NT2/D1 (cell line): ENCODE measurements around the gene TNFAIP8.
"Not testable (repeated sequence)": the region's sequence is repeated elsewhere in the genome, so short reads cannot be mapped to it uniquely, and the experiment has no call there.

Experiments used
- DNase-seq: peaks from one replicate; pipeline ENCODE4 v3.0.0-alpha.2; 2011; ENCODE audit warnings: low read depth, low spot score
- H3K27me3 ChIP-seq: 2 replicates; pipeline ENCODE4 v1.6.0; 2011; ENCODE audit warnings: mild to moderate bottlenecking; ENCODE audit not compliant: insufficient read length, insufficient read depth
- H3K36me3 ChIP-seq: 2 replicates; pipeline ENCODE4 v1.6.1; 2011; ENCODE audit warnings: mild to moderate bottlenecking, low read length, mixed read lengths; ENCODE audit not compliant: insufficient read depth, insufficient read length
- H3K4me1 ChIP-seq: 2 replicates; pipeline ENCODE4 v1.5.1; 2011; ENCODE audit not compliant: insufficient read depth, insufficient read length
- H3K4me3 ChIP-seq: 2 replicates; pipeline ENCODE4 v1.5.1; 2011; ENCODE audit warnings: low read depth; ENCODE audit not compliant: insufficient read length
- H3K9ac ChIP-seq: 2 replicates; pipeline ENCODE4 v1.6.0; 2011; ENCODE audit warnings: low read depth; ENCODE audit not compliant: insufficient read length
- H3K9me3 ChIP-seq: 2 replicates; pipeline ENCODE4 v1.5.1; 2011; ENCODE audit warnings: mild to moderate bottlenecking, low read length; ENCODE audit not compliant: insufficient read depth
- SUZ12 ChIP-seq: IDR thresholded peaks from 2 replicates; pipeline ENCODE4 v1.6.1; 2011; ENCODE audit not compliant: insufficient read length, insufficient read depth; ENCODE audit errors: extremely low read depth
- YY1 ChIP-seq: IDR thresholded peaks from 2 replicates; pipeline ENCODE4 v1.6.1; 2011; ENCODE audit not compliant: insufficient read length, insufficient read depth
- ZNF274 ChIP-seq: IDR thresholded peaks from 2 replicates; pipeline ENCODE4 v1.6.1; 2011; ENCODE audit warnings: mild to moderate bottlenecking, low read depth, low read length

The TNFAIP8 gene

DNA sequence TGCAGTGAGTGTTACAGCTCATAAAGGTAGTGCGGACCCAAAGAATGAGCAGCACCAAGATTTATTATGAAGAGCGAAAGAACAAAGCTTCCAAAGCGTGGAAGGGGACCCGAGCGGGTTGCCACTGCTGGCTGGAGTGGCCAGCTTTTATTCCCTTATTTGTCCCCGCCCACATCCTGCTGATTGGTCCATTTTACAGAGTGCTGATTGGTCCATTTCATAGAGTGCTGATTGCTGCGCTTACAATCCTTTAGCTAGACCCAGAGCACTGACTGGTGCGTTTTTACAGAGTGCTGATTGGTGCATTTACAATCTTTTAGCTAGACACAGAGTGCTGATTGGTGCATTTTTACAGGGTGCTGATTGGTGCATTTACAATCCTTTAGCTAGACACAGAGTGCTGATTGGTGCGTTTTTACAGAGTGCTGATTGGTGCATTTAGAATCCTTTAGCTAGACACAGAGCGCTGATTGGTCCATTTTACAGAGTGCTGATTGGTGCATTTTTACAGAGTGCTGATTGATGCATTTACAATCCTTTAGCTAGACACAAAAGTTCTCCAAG is 76.9 kb downstream of the TNFAIP8 start:
- not testable (repeated sequence) for H3K9me3 ChIP-seq, H3K9ac ChIP-seq, DNase-seq, H3K4me1 ChIP-seq, H3K36me3 ChIP-seq, H3K27me3 ChIP-seq, H3K4me3 ChIP-seq

DNA sequence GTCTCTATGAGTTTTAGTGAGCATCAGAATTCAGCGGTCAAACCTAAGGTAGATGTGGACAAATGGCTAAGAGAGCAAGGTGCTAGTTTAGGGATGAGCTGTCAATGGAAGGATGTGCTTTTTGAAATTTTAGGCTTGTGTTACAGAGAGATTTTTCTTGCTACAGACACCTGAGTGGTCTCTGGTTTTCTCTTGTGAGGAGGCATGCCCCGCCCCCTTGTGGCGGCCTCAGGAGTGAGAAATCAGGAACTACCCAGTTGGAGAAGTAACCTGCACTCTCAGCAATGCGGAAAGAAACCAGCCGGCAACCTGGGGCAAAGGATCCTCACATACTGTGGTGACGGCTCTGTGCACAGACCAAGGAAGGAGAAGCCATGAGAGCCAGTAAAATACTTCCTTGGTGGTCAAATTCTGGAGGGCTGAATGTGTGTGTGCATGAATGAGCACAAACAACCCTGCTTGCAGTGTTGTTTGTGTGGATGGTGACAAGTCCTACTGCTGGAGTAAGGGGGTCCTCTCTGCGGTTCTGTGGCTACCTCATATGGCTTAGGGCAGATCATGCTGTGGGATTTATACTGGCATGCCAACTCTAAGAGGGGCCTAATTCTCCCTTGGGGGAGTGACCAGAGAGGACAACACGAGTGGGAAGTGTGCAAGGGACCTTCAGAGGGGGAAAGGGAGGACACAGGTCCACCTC is 79.8 kb downstream of the TNFAIP8 start:
- no peak for DNase-seq
- H3K9me3 ChIP-seq: peaks cover 5% of the 10 kb centered on the region; the same call in 1 of the 2 replicates
- H3K36me3 ChIP-seq: no peaks in the 10 kb centered on the region
- no peaks in the 10 kb centered on the region for H3K4me1 ChIP-seq
- no peak overlapping the region for H3K9ac ChIP-seq
- TF ChIP-seq SUZ12 (no peak), ZNF274 (no peak), YY1 (no peak)
- no peaks in the 10 kb centered on the region for H3K27me3 ChIP-seq
- H3K4me3 ChIP-seq: no peak overlapping the region

DNA sequence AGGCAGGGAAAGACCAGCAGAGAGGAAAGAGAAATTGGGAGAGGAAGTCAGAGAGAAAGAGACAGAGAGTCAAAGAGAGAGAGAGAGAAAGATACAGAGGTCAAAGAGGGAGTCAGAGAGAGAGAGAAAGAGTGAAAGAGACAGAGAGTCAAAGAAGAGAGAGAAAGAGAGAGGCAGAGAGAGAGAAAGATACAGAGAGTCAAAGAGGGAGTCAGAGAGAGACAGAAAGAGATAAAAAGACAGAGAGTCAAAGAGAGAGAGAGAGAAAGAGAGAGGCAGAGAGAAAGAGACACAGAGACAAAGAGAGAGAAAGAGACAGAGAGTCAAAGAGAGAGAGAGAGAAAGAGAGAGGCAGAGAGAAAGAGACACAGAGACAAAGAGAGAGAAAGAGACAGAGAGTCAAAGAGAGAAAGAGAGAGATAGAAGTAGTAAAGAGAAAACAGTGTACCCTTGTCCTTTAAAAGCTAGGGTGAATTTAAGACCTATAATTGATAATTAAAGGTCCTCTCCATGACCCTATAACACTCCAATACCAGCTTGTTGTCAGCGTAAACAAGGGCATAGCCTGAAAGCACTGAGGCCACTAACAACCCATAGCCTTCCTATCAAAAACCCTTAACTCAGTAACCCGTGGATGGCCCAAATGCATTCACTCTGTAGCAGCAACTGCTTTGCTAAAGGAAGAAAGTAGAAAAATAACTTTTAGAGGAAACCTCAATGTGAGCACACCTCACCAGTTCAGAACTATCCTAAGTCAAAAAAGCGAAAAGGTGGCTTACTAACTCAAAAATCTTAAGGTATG is 82.2 kb downstream of the TNFAIP8 start:
- DNase-seq, H3K9me3 ChIP-seq, H3K27me3 ChIP-seq, H3K4me3 ChIP-seq, H3K9ac ChIP-seq, H3K36me3 ChIP-seq, H3K4me1 ChIP-seq: not testable (repeated sequence)

DNA sequence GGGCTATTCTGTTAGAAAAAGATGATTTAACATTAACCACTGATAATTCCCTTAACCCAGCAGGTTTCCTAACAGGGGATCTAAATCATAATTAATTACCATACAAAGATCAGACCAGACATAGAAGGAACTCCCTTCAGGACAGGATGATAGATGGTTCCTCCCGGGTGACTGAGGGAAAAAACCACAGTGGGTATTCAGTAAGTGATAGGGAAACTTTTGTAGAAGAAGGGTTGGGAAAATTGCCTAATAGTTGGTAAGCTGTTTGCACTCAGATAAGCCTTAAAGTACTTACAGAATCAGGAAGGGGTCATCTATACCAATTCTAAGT is 82.7 kb downstream of the TNFAIP8 start:
- not testable (repeated sequence) for H3K9ac ChIP-seq, H3K27me3 ChIP-seq, DNase-seq, H3K4me1 ChIP-seq, H3K9me3 ChIP-seq, H3K36me3 ChIP-seq, H3K4me3 ChIP-seq

DNA sequence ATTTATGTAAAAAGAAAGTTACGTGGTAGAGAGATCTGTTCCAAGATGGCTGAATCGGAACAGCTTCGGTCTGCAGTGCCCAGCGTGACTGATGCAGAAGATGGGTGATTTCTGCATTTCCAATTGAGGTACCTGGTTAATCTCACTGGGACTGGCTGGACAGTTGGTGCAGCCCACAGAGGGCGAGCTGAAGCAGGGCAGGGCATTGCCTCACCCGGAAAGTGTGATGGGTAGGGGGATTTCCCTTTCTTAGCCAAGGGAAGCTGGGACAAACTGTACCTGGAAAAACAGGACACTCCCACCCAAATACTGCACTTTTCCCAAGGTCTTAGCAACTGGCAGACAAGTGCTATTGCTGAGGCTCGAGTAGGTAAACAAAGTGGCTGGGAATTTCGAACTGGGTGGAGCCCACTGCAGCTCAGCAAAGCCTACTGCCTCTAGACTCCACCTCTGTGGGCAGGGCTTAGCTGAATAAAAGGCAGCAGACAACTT is 83.4 kb downstream of the TNFAIP8 start:
- Histone ChIP-seq H3K36me3 (no peaks in the 10 kb centered on the region), H3K4me1 (no peaks in the 10 kb centered on the region), H3K9me3 (peaks cover 5% of the 10 kb centered on the region; the same call in 1 of the 2 replicates), H3K9ac (no peak overlapping the region), H3K27me3 (no peaks in the 10 kb centered on the region), H3K4me3 (no peak overlapping the region)
- no peak for TF ChIP-seq YY1
- TF ChIP-seq ZNF274: no peak
- TF ChIP-seq SUZ12: no peak
- no peak for DNase-seq

DNA sequence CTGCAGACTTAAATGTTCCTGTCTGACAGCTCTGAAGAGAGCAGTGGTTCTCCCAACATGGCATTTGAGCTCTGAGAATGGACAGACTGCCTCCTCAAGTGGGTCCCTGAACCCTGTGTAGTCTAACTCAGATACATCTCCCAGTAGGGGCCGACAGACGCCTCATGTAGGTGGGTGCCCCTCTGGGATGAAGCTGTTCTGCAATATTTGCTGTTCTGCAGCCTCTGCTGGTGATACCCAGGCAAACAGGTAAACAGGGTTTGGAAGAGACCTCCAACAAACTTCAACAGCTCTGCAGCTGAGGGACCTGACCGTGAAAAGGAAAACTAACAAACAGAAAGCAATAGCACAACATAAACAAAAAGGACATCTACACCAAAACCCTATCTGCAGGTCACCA is 83.8 kb downstream of the TNFAIP8 start:
- H3K36me3 ChIP-seq, H3K4me1 ChIP-seq, H3K4me3 ChIP-seq, H3K9ac ChIP-seq, H3K27me3 ChIP-seq, DNase-seq, H3K9me3 ChIP-seq: not testable (repeated sequence)

DNA sequence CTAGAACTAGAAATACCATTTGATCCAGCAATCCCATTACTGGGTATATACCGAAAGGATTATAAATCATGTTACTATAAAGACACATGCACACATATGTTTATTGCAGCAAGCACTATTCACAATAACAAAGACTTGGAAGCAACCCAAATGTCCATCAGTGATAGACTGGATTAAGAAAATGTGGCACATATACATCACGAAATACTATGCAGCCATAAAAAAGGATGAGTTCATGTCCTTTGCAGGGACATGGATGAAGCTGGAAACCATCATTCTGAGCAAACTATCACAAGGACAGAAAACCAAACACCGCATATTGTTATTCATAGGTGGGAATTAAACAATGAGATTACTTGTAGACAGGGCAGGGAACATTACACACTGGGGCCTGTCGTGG is 88.8 kb downstream of the TNFAIP8 start:
- not testable (repeated sequence) for DNase-seq, H3K4me1 ChIP-seq, H3K27me3 ChIP-seq, H3K4me3 ChIP-seq, H3K9ac ChIP-seq, H3K36me3 ChIP-seq, H3K9me3 ChIP-seq

DNA sequence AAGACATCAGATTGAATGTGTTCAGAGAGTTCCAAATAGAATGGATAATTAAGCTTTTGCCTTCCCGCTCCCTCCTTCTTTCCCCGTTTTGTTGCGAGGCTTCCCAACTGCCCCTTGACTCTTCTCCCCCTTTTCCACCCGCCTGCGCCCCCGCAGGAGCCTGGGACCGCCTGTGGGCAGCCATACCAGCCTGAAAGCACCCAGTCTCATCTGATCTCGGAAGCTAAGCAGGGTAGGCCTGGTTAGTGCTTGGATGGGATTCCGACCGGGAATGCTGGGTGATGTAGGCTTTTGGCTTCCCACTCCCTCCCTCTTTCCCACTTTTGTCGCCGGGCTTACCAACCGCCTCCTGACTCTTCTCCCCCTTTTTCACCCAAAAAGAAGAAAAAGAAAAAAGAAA is 89.7 kb downstream of the TNFAIP8 start:
- Histone ChIP-seq H3K36me3 (no peaks in the 10 kb centered on the region), H3K9me3 (peaks cover 16% of the 10 kb centered on the region; the same call in 1 of the 2 replicates), H3K27me3 (no peaks in the 10 kb centered on the region), H3K9ac (no peak overlapping the region), H3K4me3 (no peak overlapping the region), H3K4me1 (no peaks in the 10 kb centered on the region)
- DNase-seq: no peak
- TF ChIP-seq SUZ12 (no peak), ZNF274 (no peak), YY1 (no peak)
